ENCODE results near the gene RUVBL1.

- TF ChIP-seq CTCF (IDR thresholded peaks at IDR 0.05; ENCODE audit: insufficient read depth, low read length) (no peak), POLR2AphosphoS5 (IDR thresholded peaks at IDR 0.05; ENCODE audit: low read depth) (no peak), REST (IDR thresholded peaks at IDR 0.05; ENCODE audit: insufficient replicate concordance, low read depth) (no peak), GABPA (IDR thresholded peaks at IDR 0.05; ENCODE audit: low read depth) (no peak), SPI1 (IDR thresholded peaks at IDR 0.05; ENCODE audit: borderline replicate concordance, low read depth) (no peak)
These were observed 47.0 kb downstream of the RUVBL1 start for GRCh38 chr3:128076483-128077201.
